Kidney glomerular epithelial cell (primary cell): ENCODE measurements around the gene WBP11.

Experiments
- DNase-seq: peaks from one replicate; lab custom pipeline; 2025; lab: John Stamatoyannopoulos, UW

Gene WBP11

DNA sequence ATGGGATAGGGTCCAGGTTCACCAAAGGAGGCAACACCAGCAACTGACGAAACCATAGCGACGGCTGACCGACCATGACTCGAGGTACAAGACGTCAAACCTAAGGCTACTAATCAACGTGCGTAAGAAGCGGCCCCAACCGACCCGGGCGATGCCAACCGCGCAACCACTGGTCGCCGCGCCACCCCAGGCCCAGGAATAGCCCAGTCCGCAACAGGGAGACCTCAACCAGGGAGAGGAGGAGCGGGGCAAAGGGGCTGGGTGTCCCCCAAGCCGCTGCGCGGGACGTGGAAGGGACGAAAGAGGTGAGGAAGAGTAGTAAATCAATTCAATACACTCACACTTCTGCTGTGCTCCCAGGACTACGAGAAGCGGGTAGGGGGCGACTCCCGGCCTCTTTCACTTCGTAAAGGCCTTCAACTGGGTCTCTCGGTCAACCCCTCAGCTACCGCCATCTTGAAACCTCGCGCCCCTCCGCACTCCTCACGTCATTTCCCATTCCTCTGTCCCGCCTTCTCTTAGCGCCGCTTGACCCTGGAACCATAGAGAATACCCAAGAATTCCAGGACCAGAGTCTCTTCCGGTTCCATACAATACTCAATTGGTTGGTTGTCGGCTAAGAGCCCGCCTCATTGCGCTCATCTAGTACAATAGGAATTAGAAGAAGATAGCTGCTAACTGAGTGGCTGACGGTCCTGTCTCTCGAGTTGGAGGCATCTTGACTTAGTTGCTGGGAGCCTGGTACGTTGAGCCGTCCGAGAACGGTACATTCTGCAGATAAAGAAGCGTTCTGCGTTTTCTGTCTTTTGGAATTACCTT, at the start of gene WBP11, which contains the start of gene C12orf60:
WBP11 (minus strand) TSS at position 468 of the 819 bp plus-strand sequence. CDS start 2,095 bp downstream, outside the sequence.
C12orf60 (plus strand) TSS at position 660 of the 819 bp plus-strand sequence. CDS start 19,266 bp downstream, outside the sequence.
- peak; percentile 100 for DNase-seq

GRCh38 chr12:14852880-14853279, 49.6 kb upstream of the WBP11 start:
- DNase-seq: no peak

DNA sequence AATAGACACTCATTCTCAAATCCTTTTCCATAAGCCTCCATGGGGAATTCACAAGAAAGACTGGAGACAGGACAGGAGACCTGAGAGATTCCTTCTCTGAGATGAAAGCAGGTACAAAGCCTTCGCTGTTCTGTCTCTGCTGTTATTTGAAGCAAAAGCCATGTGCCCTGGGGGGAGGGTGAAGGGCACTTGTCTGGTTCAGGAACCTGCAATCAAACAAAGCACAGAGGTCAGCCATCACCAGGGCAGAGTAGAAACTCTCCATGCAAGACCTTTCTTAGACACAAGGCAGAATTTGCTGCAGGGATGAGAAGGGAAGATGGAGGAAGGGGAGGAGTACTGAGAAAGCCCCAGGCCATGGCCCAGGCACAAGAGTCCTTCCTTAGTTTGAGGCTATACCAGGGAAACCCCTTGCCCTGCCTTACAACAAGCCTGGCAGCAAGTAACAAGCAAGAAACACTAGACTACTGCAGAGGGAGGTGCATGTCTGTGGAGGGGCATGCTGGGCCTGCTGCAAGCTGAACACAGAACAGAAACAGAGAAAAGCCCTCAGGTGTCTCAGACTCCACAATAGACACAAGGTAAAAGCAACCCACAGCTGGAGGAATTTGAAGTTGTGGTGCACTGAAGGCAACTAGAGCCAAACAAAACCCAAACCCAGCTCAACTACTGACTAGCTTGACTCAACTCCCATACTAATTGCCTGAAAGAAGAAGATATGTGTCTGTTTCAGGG, 47.8 kb upstream of the WBP11 start:
- DNase-seq: no peak

DNA sequence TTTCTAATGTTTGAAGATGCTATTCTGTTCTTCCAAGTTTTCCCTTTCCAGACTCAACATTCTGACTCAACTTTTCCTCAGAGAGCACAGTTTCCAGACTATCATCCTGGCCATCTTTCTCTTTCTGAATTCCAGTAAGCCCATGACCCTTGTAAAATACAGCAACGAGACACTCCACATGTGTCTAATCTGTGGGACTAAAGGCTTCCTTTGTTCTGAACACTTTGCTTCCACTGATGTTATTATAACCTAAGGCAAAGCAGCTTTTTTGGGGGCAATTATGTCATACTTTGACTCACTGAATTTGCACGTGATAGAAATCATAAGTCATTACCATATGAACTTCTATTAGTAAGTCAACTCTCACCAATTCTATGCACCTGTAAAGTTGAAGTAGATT, 46.4 kb upstream of the WBP11 start:
- peak; percentile 4 for DNase-seq

DNA sequence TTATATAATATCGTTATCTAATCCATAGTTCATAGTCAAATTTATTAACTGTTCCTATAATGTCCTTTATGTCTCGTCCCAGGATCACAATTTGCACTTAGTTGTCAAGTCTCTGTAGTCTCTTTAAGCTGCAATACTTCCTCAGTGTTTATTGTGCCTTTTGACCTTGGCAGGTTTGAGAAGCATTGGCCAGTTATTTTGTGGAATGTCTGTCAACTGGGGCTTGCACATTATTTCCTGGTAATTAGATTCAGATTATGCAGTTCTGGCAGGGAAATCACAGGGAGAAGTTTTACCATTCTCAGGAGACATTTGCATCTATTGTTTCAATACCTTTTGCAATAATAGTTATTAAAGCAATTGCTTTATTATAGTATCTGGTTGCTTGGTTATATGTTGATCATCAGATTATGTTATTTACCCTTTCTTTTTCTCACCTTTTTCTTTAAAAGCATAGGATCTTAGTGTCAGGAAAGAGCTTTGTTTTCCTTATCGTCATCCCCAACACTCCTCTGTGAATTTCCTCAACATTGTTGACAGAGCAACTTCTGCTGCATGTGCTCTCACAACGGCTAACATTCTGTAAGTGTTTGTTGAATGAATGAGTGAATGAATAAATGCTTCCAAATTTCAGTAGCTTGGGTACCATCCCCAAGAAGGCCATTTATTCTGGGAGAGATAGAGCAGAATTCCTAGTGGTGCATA, 43.8 kb upstream of the WBP11 start:
- DNase-seq: no peak

DNA sequence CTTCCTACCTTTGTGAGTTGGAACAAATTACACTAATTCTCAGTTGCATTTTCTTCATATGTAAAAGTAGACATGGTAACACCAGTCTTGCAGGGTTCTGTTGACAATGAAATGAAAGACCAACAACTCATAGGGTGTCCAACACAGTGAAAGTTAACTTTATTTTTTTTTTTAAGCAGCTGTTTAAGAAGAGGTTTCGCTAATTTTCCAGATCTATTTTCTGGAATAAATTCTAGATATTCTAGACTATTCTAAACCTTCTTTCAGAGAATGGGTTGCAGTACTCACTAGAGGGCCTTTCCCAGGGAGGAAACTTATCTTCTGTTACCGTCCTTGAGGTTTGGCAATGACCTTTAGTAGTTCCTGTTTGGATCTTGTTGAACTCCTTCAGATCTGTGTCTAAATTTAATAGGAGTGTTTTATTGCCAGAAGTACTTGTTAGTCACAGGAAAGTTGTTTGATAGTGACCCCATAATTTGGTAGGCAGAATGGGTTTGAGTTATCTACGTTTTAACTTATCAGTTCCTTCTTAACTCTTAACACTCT, 42.8 kb upstream of the WBP11 start:
- no peak for DNase-seq

DNA sequence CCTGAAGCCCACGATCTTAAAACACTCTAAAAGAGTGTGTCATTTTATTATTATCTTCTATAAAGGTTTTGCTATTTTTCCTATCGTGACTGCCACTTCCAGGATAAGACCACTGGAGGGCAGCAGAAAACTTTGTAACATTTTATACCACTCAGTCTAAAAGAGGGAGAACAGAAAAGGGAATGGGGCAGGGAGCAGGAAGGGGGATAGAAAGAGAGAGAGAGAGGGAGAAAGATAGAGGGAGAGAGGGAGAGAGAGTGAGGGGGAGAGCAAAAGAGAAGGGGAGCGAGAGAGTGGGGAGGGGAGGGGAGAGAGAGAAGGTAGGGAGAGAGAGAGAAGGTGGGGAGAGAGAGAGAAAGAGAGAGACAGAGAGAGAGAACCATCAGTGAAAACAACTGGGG, 42.1 kb upstream of the WBP11 start:
- DNase-seq: peak; percentile 64

DNA sequence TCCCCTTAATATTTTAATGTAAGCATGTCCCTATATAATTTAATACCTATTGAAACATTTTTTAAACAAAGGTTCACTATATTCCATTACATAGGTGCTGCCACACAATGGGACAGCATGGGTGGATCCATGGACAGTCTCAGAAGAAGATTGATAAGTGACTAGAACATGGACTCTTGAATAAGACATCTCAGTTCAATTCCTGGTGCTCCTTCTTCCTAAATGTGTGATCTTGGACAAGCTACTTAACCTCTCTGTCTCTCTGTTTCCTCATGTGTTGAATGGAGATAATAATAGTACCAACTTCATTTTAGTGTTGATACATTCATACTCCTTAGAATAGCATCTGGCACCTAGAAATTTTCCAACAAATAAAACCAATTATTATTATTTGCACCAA, 41.1 kb upstream of the WBP11 start:
- no peak for DNase-seq

DNA sequence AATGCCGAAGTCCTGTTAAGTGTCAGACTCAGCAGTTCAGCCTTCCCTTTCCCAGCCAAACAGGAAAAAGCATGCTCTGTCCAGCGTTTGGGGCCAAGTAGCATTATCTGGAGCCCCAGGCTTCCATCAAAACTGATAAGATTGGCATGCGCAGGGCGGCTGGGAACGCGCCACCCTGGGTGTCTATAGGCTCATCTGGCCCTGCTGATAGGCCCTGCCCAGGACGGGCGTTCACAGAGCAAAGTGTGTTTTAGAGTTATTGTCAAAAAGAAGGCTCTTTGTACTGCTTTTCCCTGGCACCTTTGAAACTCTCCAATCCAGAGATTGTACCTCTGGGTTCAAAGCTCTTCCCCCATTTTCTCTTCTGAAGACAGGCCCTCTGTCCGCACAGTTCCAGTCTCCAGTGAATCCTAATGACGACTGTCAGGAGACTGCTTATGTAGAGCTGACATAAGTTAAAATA, 40.2 kb upstream of the WBP11 start, which contains the start of gene ART4:
ART4 (minus strand) TSS at position 102 of the 463 bp plus-strand sequence. CDS start 413 bp downstream, outside the sequence.
- no peak for DNase-seq

DNA sequence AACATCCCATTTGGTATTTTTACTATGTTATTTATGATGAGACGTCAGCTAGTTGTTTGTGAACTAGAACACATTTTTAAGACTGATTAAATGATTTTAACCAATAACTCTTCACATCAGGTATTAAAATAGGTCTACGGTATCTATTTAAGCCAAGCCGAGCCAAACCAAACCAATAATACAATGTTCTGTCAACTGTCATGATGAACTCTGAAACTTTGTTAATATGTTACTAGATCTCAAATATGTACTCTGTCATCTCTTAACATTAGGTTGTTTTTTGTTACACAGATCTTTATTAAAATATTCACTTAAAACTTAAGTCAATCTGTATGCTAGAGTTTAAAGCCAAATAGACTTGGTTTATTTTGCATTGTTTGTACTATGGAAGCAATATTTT, 39.0 kb upstream of the WBP11 start:
- no peak for DNase-seq

DNA sequence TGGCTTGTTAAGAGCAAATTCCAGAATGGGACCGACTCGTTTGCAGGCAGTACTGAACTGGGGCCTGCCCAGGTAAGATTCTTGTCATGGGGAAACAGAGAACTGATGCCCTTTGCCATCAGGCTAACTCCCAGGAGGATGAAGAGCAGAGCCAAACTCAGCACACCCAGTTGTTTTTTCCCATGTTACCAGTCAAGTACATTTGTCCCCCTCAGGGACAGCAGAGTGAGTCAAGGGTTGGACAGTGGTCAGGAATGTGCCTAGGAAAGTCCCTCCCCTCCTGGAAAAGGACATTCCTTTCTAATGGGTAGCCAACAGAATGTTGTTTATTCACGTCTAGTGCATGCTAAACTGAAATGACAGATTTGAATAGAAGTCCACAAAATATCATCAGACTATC, 38.5 kb upstream of the WBP11 start:
- peak; percentile 26 for DNase-seq

DNA sequence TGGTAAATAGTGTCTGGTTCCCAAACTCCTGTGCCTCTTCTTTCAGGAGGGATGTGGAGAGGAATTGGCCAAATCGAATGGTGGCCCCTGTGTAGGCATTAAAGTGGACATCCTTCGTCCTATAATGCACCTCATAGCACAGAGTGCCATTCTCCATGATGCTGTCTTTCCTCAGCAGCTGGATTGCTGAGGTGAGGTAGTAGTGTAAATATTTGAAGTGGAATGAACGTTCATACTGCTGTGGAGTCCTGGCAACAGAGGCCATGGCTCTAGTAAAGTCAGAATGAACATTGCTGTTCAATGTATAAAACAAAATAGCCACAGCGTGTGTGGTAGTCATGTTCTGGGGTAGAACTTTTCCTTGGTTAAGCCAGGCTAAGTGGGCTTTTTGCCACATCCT, 37.3 kb upstream of the WBP11 start:
- DNase-seq: no peak

DNA sequence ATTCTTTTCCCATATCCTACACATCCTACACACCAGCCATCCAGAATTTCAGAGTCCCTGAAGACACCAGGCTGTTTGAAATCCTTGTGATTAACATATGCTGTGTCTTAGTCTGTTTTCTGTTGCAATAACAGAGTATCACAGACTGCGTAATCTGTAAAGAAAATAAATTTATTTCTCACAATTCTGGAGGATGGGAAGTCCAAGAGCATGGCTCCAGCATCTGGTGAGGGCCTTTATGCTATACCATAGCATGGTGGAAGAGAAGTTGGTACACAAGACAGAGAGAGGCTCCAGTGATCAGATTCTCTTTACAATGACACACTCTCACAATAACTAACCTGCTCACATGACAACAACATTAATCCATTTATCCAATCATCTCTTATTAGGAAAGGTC, 36.0 kb upstream of the WBP11 start:
- no peak for DNase-seq

- DNase-seq: peak; percentile 86
Observed at GRCh38 chr12:14836336-14837210, 33.3 kb upstream of the WBP11 start.

DNA sequence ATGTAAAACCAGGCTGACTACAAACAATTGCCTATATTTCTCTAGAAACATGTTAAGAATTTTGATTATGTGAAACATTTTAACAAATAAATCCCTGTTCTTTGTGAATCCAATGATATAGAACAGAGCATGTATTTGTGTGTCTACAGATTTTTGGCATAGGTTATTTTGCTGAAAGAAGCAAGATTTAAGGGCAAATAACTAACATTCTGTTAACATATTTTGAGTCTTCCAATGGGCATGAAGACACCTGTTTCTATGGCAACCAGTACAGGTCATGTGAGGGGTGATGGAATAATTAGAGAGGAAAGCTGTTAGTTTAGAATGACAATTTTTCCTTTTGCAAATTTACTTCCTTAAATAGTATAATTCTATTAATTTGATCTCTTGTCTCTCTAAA, 31.2 kb upstream of the WBP11 start:
- DNase-seq: no peak

DNA sequence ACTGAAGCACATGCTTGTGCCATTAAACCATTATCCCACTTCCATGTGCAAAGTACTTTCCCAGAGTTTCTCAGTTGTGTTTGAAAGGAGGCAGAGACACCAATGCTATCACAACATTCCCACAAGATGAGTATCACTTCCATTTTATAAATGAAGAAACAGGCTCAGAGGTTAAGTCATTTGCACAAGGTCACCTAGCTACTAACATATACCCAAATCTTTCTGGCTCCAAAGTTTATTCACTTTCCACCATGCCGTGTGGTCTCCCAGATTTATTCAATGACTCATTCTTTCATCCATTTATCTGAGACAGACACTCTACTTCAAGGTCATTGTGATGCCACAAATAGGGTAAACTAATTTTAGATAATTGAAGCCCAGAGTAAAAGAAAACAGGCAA, 30.7 kb upstream of the WBP11 start:
- no peak for DNase-seq

DNA sequence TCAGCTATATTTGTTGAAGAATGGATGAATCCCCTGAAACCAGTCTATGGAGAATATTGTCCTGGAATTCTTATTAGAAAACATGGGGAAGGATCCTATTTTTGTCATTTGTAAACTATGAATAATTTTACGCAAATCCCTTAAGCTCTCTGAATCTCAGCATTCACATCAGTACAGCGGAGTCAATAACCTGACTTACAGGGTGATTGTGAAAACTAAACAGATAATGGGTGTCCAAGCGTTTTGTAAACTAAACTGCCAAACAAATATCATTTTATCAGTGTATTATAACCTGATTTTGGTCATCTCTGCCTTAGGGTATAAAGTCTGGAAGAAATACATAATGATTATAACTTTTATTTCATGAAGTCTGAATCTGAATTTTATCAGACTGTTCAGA, 30.1 kb upstream of the WBP11 start:
- no peak for DNase-seq

DNA sequence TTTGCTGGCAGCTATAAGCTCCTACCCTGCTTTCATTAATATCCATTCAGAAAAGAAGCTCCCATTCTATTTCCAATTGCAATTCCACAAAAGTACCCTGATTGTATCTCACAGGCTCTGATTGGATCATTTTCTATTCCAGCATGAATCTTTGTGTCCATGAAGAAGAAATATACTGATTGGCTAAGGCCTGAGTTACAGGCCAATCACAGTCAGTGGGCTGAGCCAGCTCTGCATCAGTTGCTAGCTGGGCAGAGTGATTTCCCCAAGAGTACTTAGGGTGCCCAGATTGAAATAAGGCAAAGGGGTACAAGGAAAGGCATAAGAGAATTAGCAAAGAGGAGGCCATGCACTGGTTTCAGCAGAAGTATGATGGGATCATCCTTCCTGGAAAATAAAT, 25.6 kb upstream of the WBP11 start:
- DNase-seq: no peak

DNA sequence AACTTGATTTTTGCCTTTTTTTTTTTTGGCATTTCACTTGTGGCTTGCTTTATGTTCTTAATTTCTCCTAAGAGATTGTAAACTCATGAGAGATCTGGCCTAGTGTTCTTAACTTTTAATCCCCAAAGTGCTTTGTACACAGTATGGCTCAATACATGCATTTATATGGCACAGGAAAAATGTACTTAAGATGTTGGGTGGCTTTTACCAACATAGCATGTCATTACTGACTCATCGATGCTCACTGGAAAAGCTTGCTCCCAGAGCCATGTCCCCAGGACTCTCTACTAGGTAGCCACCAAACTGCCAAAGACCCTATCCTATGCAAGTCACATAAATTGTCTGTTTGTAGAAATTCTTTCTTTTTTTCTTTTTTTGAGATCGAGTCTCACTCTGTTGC, 23.8 kb upstream of the WBP11 start:
- no peak for DNase-seq

GRCh38 chr12:14826491-14826890, 23.2 kb upstream of the WBP11 start:
- no peak for DNase-seq

DNA sequence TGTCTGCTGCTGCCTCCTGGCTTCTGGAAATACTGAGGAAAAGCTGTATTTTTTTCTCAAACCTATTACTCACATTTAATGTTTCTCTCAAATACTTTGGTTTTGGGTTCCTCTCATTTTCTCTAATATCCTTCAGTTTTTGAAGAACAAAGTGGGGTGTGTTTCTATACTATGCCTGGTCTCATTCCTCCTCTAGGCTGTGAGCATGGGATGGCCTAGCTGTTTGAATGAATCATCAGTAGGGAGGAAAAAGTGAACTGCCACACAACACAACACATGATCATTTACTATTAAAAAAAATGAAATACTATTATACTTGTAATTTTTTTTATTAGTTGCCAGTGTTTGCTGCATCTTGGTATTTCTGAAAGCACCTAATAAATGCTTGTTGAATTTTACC, 22.0 kb upstream of the WBP11 start:
- DNase-seq: no peak
